ENCODE data around the gene TRIO. TPM values are rescaled to one million over a fixed set of nuclear protein-coding genes. Genes with fewer than 3 reads are reported as not detected.

The TRIO gene
- total RNA-seq, 1 donor from 2014 or later: 89.8 TPM

GRCh38 chr5:14161825-14162556, 18.8 kb downstream of the TRIO start:
- intact Hi-C loops (cut with DNase I): no loop called here

GRCh38 chr5:14164164-14165163, 21.3 kb downstream of the TRIO start:
- intact Hi-C loops (cut with DNase I): no loop called here
- no peak for DNase-seq (ENCODE audit: low spot score)

More at GRCh38 chr5:14161825-14162556, 18.8 kb downstream of the TRIO start:
- DNase-seq (ENCODE audit: low spot score): no peak

GRCh38 chr5:14165375-14166106, 22.4 kb downstream of the TRIO start:
- intact Hi-C loops (cut with DNase I): no loop called here

GRCh38 chr5:14166437-14166836, 23.3 kb downstream of the TRIO start:
- no peak for DNase-seq (ENCODE audit: low spot score)
- intact Hi-C loops (cut with DNase I): no loop called here

More at GRCh38 chr5:14165375-14166106, 22.4 kb downstream of the TRIO start:
- no peak for DNase-seq (ENCODE audit: low spot score)

- intact Hi-C loops (cut with DNase I): no loop called here
Observed at GRCh38 chr5:14167211-14167845, 24.2 kb downstream of the TRIO start.

GRCh38 chr5:14168144-14168792, 25.1 kb downstream of the TRIO start:
- no peak for DNase-seq (ENCODE audit: low spot score)
- intact Hi-C loops (cut with DNase I): no loop called here

More at GRCh38 chr5:14167211-14167845, 24.2 kb downstream of the TRIO start:
- no peak for DNase-seq (ENCODE audit: low spot score)

GRCh38 chr5:14168793-14169262, 25.7 kb downstream of the TRIO start:
- no peak for DNase-seq (ENCODE audit: low spot score)
- intact Hi-C loops (cut with DNase I): no loop called here

GRCh38 chr5:14171046-14171445, 27.9 kb downstream of the TRIO start:
- intact Hi-C loops (cut with DNase I): no loop called here

GRCh38 chr5:14171621-14172020, 28.5 kb downstream of the TRIO start:
- intact Hi-C loops (cut with DNase I): no loop called here
- DNase-seq (ENCODE audit: low spot score): no peak

More at GRCh38 chr5:14171046-14171445, 27.9 kb downstream of the TRIO start:
- DNase-seq (ENCODE audit: low spot score): no peak

- intact Hi-C loops (cut with DNase I): no loop called here
- DNase-seq (ENCODE audit: low spot score): no peak
Observed at GRCh38 chr5:14172149-14172795, 29.1 kb downstream of the TRIO start.

- DNase-seq (ENCODE audit: low spot score): no peak
- intact Hi-C loops (cut with DNase I): no loop called here
Observed at GRCh38 chr5:14173377-14174229, 30.5 kb downstream of the TRIO start.

- DNase-seq (ENCODE audit: low spot score): no peak
- intact Hi-C loops (cut with DNase I): no loop called here
Observed at GRCh38 chr5:14174230-14174636, 31.1 kb downstream of the TRIO start.

GRCh38 chr5:14175381-14175780, 32.2 kb downstream of the TRIO start:
- intact Hi-C loops (cut with DNase I): no loop called here

GRCh38 chr5:14176888-14177287, 33.7 kb downstream of the TRIO start:
- no peak for DNase-seq (ENCODE audit: low spot score)
- intact Hi-C loops (cut with DNase I): no loop called here

More at GRCh38 chr5:14175381-14175780, 32.2 kb downstream of the TRIO start:
- DNase-seq (ENCODE audit: low spot score): no peak

GRCh38 chr5:14177634-14178033, 34.5 kb downstream of the TRIO start:
- intact Hi-C loops (cut with DNase I): no loop called here
- no peak for DNase-seq (ENCODE audit: low spot score)

GRCh38 chr5:14178091-14178490, 34.9 kb downstream of the TRIO start:
- DNase-seq (ENCODE audit: low spot score): no peak
- intact Hi-C loops (cut with DNase I): no loop called here

GRCh38 chr5:14178671-14179211, 35.6 kb downstream of the TRIO start:
- no peak for DNase-seq (ENCODE audit: low spot score)
- intact Hi-C loops (cut with DNase I): no loop called here

Data from cardiac septum (tissue), 1 donor.